Measurements from ENCODE around the gene ADAMTS16. TPM values are rescaled to one million over a fixed set of nuclear protein-coding genes. Genes with fewer than 3 reads are reported as not detected.

ADAMTS16 gene
- total and polyA plus RNA-seq, 9 of the 15 experiments (the other 6 are each of a cell fraction or from before 2014, with no cell fraction given): not detected

DNA sequence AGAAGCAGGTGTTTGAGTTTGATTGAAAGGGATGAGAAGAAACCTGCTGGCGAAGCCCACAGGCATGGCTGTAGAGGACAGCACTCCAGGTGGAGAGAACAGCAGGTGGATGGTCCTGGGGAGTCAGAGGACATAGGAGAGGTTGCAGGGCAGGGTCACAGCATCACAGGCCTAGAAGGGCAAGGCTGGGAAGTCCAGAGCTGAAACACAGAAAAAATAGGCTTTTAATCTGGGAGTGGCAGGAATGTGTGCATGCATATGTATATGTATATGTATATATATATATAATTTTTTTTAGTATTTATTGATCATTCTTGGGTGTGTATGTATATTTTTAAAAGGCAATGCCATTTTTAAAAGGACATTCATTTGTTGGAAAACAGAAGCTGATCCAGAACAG is 118.4 kb downstream of the ADAMTS16 start (continued):
- TF ChIP-seq, protein P1, sequence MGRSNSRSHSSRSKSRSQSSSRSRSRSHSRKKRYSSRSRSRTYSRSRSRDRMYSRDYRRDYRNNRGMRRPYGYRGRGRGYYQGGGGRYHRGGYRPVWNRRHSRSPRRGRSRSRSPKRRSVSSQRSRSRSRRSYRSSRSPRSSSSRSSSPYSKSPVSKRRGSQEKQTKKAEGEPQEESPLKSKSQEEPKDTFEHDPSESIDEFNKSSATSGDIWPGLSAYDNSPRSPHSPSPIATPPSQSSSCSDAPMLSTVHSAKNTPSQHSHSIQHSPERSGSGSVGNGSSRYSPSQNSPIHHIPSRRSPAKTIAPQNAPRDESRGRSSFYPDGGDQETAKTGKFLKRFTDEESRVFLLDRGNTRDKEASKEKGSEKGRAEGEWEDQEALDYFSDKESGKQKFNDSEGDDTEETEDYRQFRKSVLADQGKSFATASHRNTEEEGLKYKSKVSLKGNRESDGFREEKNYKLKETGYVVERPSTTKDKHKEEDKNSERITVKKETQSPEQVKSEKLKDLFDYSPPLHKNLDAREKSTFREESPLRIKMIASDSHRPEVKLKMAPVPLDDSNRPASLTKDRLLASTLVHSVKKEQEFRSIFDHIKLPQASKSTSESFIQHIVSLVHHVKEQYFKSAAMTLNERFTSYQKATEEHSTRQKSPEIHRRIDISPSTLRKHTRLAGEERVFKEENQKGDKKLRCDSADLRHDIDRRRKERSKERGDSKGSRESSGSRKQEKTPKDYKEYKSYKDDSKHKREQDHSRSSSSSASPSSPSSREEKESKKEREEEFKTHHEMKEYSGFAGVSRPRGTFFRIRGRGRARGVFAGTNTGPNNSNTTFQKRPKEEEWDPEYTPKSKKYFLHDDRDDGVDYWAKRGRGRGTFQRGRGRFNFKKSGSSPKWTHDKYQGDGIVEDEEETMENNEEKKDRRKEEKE (IDR thresholded peaks at IDR 0.05; ENCODE audit: borderline replicate concordance in 1 of 2, control insufficient read depth in 1 of 2, low read depth in 2 of 2, low read length in 1 of 2): no peak
- no peak for TF ChIP-seq ZNF699 (CRISPR knock-in tag; IDR thresholded peaks at IDR 0.05; ENCODE audit: insufficient replicate concordance)
- TF ChIP-seq KHSRP (IDR thresholded peaks at IDR 0.05): no peak
- no peak for TF ChIP-seq NR2C2 (CRISPR knock-in tag; IDR thresholded peaks at IDR 0.05)
- no peak for TF ChIP-seq NR2C2 (tag; IDR thresholded peaks at IDR 0.05)
- TF ChIP-seq, protein P2, sequence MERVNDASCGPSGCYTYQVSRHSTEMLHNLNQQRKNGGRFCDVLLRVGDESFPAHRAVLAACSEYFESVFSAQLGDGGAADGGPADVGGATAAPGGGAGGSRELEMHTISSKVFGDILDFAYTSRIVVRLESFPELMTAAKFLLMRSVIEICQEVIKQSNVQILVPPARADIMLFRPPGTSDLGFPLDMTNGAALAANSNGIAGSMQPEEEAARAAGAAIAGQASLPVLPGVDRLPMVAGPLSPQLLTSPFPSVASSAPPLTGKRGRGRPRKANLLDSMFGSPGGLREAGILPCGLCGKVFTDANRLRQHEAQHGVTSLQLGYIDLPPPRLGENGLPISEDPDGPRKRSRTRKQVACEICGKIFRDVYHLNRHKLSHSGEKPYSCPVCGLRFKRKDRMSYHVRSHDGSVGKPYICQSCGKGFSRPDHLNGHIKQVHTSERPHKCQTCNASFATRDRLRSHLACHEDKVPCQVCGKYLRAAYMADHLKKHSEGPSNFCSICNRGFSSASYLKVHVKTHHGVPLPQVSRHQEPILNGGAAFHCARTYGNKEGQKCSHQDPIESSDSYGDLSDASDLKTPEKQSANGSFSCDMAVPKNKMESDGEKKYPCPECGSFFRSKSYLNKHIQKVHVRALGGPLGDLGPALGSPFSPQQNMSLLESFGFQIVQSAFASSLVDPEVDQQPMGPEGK (CRISPR knock-in tag; IDR thresholded peaks at IDR 0.05; ENCODE audit: borderline replicate concordance): no peak
- no peak for TF ChIP-seq ZBTB8A (IDR thresholded peaks at IDR 0.05; ENCODE audit: partially characterized antibody)
- TF ChIP-seq, protein P3, sequence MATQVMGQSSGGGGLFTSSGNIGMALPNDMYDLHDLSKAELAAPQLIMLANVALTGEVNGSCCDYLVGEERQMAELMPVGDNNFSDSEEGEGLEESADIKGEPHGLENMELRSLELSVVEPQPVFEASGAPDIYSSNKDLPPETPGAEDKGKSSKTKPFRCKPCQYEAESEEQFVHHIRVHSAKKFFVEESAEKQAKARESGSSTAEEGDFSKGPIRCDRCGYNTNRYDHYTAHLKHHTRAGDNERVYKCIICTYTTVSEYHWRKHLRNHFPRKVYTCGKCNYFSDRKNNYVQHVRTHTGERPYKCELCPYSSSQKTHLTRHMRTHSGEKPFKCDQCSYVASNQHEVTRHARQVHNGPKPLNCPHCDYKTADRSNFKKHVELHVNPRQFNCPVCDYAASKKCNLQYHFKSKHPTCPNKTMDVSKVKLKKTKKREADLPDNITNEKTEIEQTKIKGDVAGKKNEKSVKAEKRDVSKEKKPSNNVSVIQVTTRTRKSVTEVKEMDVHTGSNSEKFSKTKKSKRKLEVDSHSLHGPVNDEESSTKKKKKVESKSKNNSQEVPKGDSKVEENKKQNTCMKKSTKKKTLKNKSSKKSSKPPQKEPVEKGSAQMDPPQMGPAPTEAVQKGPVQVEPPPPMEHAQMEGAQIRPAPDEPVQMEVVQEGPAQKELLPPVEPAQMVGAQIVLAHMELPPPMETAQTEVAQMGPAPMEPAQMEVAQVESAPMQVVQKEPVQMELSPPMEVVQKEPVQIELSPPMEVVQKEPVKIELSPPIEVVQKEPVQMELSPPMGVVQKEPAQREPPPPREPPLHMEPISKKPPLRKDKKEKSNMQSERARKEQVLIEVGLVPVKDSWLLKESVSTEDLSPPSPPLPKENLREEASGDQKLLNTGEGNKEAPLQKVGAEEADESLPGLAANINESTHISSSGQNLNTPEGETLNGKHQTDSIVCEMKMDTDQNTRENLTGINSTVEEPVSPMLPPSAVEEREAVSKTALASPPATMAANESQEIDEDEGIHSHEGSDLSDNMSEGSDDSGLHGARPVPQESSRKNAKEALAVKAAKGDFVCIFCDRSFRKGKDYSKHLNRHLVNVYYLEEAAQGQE (IDR thresholded peaks at IDR 0.05; ENCODE audit: borderline replicate concordance): no peak
- TF ChIP-seq, protein P3 (CRISPR knock-in tag; IDR thresholded peaks at IDR 0.05; ENCODE audit: low read depth): no peak
- no peak for TF ChIP-seq RFX1 (IDR thresholded peaks at IDR 0.05)
